H1 (cell line): ENCODE results near the gene RAB44.

ENCODE experiments used
- ATF2 ChIP-seq: IDR thresholded peaks from 2 replicates; pipeline ENCODE4 v1.6.1; 2012; ENCODE audit warnings: low read length, inconsistent platforms
- BCL11A ChIP-seq, 2 experiments: IDR thresholded peaks; one replicate each; pipeline ENCODE4 v1.6.1; 2011; ENCODE audit warnings: low read depth in 2 of 2, low read length in 2 of 2, mild to moderate bottlenecking in 2 of 2
- CHD1 ChIP-seq: IDR thresholded peaks from 2 replicates; pipeline ENCODE4 v1.6.1; 2012; ENCODE audit warnings: low read depth, low read length, improper control_type of control experiment
- CTCF ChIP-seq, 3 experiments: IDR thresholded peaks; 1 replicate in 2 of 3; 2 replicates in 1 of 3; pipeline versions ENCODE4 v1.5.1 to v1.6.1; 2011; ENCODE audit warnings: low read length in 3 of 3, mild to moderate bottlenecking in 3 of 3, inconsistent platforms in 2 of 3, low read depth in 1 of 3, moderate library complexity in 1 of 3; ENCODE audit not compliant: insufficient read depth in 1 of 3; ENCODE audit errors: control extremely low read depth in 1 of 3
- EP300 ChIP-seq, 2 experiments: IDR thresholded peaks; 1 replicate in 1 of 2; 2 replicates in 1 of 2; pipeline ENCODE4 v1.6.1; 2011 to 2012; ENCODE audit warnings: low read depth in 2 of 2, low read length in 2 of 2, mild to moderate bottlenecking in 2 of 2, borderline replicate concordance in 1 of 2, inconsistent platforms in 1 of 2, moderate library complexity in 1 of 2
- EZH2 ChIP-seq: fragments of 200-600 bp; sonication (generic); IDR thresholded peaks from 2 replicates; pipeline ENCODE4 v1.7.1; 2012; ENCODE audit warnings: low read depth, mild to moderate bottlenecking, moderate library complexity, low read length, inconsistent platforms; ENCODE audit not compliant: severe bottlenecking
- HDAC2 ChIP-seq, 2 experiments: fragments of 300-600 bp in 1 of 2; sonication (generic) in 1 of 2; IDR thresholded peaks; 2 replicates each; pipeline ENCODE4 v1.6.1; 2011 to 2012; ENCODE audit warnings: low read depth in 2 of 2, low read length in 2 of 2, mild to moderate bottlenecking in 2 of 2, moderate library complexity in 2 of 2, borderline replicate concordance in 1 of 2, inconsistent platforms in 1 of 2
- POLR2A ChIP-seq, 2 experiments: IDR thresholded peaks; 1 replicate in 1 of 2; 2 replicates in 1 of 2; pipeline ENCODE4 v1.6.1; 2011; ENCODE audit warnings: low read depth in 2 of 2, low read length in 2 of 2, mild to moderate bottlenecking in 2 of 2; ENCODE audit errors: control extremely low read depth in 1 of 2
- SP1 ChIP-seq: IDR thresholded peaks from 2 replicates; pipeline ENCODE4 v1.6.1; 2011; ENCODE audit warnings: low read depth, low read length
- SRF ChIP-seq: IDR thresholded peaks from 2 replicates; pipeline ENCODE4 v1.6.1; 2011; ENCODE audit warnings: mild to moderate bottlenecking, low read depth, low read length, moderate library complexity
- SUZ12 ChIP-seq: fragments of 200-600 bp; sonication (generic); IDR thresholded peaks from 2 replicates; pipeline ENCODE4 v1.6.1; 2012; ENCODE audit warnings: mild to moderate bottlenecking, inconsistent platforms, low read length, moderate library complexity, mixed read lengths

- TF ChIP-seq EP300 (IDR thresholded peaks at IDR 0.05; ENCODE audit: borderline replicate concordance in 1 of 2, low read depth in 2 of 2, low read length in 2 of 2), result no peak
- no peak for TF ChIP-seq EZH2
- TF ChIP-seq SP1, result no peak
- no peak for TF ChIP-seq POLR2A (IDR thresholded peaks at IDR 0.05; ENCODE audit: control extremely low read depth in 1 of 2, low read depth in 2 of 2, low read length in 2 of 2)
- TF ChIP-seq HDAC2 (IDR thresholded peaks at IDR 0.05; ENCODE audit: borderline replicate concordance in 1 of 2, low read depth in 2 of 2, low read length in 2 of 2), result no peak
- no peak for TF ChIP-seq SRF
- no peak for TF ChIP-seq BCL11A (IDR thresholded peaks at IDR 0.05; ENCODE audit: low read depth in 2 of 2, low read length in 2 of 2)
- no peak for TF ChIP-seq ATF2
- no peak for TF ChIP-seq SUZ12
- no peak for TF ChIP-seq CTCF (IDR thresholded peaks at IDR 0.05; ENCODE audit: control extremely low read depth in 1 of 3, insufficient read depth in 1 of 3, low read depth in 1 of 3, low read length in 3 of 3)
- no peak for TF ChIP-seq CHD1
Observed at GRCh38 chr6:36685166-36685924, 12.3 kb upstream of the RAB44 start.
